Glutamatergic neuron (in vitro differentiated cells): ENCODE measurements around the gene PARN. TPM values are rescaled to one million over a fixed set of nuclear protein-coding genes. Genes with fewer than 3 reads are reported as not detected.

Experiments
- DNase-seq: peaks from one replicate; pipeline ENCODE4 v3.0.0; 2022
- H3K27ac Mint-ChIP-seq: one replicate; pipeline ENCODE4 v1.8.0; 2020; ENCODE audit warnings: mild to moderate bottlenecking, mixed read lengths, inconsistent platforms; ENCODE audit not compliant: unreplicated experiment
- H3K27me3 Mint-ChIP-seq: one replicate; pipeline ENCODE4 v1.8.0; 2020; ENCODE audit warnings: mild to moderate bottlenecking, moderate library complexity, mixed read lengths, inconsistent platforms; ENCODE audit not compliant: unreplicated experiment
- H3K36me3 Mint-ChIP-seq: one replicate; pipeline ENCODE4 v1.8.0; 2020; ENCODE audit warnings: mild to moderate bottlenecking, mixed read lengths, inconsistent platforms; ENCODE audit not compliant: unreplicated experiment
- H3K4me1 Mint-ChIP-seq: one replicate; pipeline ENCODE4 v1.8.0; 2020; ENCODE audit warnings: mild to moderate bottlenecking, low read depth, mixed read lengths, inconsistent platforms; ENCODE audit not compliant: unreplicated experiment
- H3K4me3 Mint-ChIP-seq: one replicate; pipeline ENCODE4 v1.8.0; 2020; ENCODE audit warnings: mild to moderate bottlenecking, mixed read lengths, inconsistent platforms; ENCODE audit not compliant: unreplicated experiment
- H3K9me3 Mint-ChIP-seq: one replicate; pipeline ENCODE4 v1.8.0; 2020; ENCODE audit warnings: mild to moderate bottlenecking, moderate library complexity, mixed read lengths, inconsistent platforms; ENCODE audit not compliant: unreplicated experiment
- total RNA-seq: library from RNA; stranded (reverse); fragmentation: NEBNext Ultra II Directional; extraction: Animal tissue kit (Norgen Biotek cat#: 25700); gene quantifications from one replicate; pipeline ENCODE4 v1.2.1, GENCODE V29; 2021; ENCODE audit not compliant: unreplicated experiment
- TF ChIP-seq, protein P1 (sequence below): fragments of 200-600 bp; sonication (generic); IDR thresholded peaks from one replicate; pipeline ENCODE4 v1.5.0; 2021; ENCODE audit not compliant: partially characterized antibody, unreplicated experiment

Gene PARN
- total RNA-seq, 1 donor from 2014 or later = 26.2 TPM

DNA sequence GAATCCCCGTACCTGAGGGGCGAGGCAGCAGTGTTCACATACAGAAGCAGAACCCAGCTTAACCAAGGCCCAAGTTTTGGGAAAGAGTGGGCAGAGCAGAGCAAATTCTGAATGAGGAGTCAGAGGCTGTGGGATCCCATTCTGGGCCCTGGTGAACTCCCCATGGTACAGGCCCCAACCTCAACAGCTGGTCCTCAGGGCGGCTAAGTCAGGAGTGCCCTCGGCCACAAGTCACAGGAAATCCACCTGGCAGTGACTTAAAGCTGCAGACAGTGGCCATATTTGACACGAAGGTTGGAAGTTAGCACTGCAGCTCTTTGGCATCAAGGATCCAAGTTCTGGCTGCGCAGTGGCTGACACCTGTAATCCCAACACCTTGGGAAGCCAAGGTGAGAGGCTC lies 237.1 kb downstream of the PARN start:
- H3K27me3 Mint-ChIP-seq = no peaks in the 10 kb centered on the region
- no peaks in the 10 kb centered on the region for H3K36me3 Mint-ChIP-seq
- H3K27ac Mint-ChIP-seq = no peak overlapping the region
- H3K9me3 Mint-ChIP-seq = no peaks in the 10 kb centered on the region
- DNase-seq = no peak
- TF ChIP-seq, protein P1, sequence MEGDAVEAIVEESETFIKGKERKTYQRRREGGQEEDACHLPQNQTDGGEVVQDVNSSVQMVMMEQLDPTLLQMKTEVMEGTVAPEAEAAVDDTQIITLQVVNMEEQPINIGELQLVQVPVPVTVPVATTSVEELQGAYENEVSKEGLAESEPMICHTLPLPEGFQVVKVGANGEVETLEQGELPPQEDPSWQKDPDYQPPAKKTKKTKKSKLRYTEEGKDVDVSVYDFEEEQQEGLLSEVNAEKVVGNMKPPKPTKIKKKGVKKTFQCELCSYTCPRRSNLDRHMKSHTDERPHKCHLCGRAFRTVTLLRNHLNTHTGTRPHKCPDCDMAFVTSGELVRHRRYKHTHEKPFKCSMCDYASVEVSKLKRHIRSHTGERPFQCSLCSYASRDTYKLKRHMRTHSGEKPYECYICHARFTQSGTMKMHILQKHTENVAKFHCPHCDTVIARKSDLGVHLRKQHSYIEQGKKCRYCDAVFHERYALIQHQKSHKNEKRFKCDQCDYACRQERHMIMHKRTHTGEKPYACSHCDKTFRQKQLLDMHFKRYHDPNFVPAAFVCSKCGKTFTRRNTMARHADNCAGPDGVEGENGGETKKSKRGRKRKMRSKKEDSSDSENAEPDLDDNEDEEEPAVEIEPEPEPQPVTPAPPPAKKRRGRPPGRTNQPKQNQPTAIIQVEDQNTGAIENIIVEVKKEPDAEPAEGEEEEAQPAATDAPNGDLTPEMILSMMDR = no peak
- H3K4me1 Mint-ChIP-seq = no peaks in the 10 kb centered on the region
- H3K4me3 Mint-ChIP-seq = no peak overlapping the region

DNA sequence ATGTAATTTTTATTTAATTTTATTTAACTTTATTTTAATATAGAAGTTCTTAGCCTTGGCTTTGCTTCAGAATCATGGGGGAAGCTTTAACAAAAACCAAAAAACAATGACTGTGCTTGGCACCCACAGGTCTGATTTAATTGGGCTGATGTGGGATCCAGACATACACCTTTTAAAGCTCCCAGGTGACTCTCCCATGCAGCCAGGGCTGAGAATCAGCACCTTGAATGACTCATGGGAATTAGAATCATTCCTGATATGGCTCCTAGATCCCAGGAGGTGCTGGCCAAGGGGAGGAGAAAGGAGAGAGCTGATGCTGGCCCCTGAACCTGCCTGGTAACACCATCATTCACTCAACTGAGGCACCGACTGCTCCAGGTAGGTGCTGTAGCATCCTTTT lies 240.7 kb downstream of the PARN start:
- no peaks in the 10 kb centered on the region for H3K4me1 Mint-ChIP-seq
- H3K36me3 Mint-ChIP-seq = no peaks in the 10 kb centered on the region
- H3K27me3 Mint-ChIP-seq = no peaks in the 10 kb centered on the region
- no peak for DNase-seq
- TF ChIP-seq, protein P1 = no peak
- H3K4me3 Mint-ChIP-seq = no peak overlapping the region
- H3K9me3 Mint-ChIP-seq = peaks cover 1% of the 10 kb centered on the region
- H3K27ac Mint-ChIP-seq = no peak overlapping the region

GRCh38 chr16:14388243-14388642 lies 241.8 kb downstream of the PARN start:
- H3K9me3 Mint-ChIP-seq = peaks cover 1% of the 10 kb centered on the region
- H3K4me1 Mint-ChIP-seq = no peaks in the 10 kb centered on the region
- H3K36me3 Mint-ChIP-seq = no peaks in the 10 kb centered on the region
- H3K4me3 Mint-ChIP-seq = no peak overlapping the region
- no peak overlapping the region for H3K27ac Mint-ChIP-seq
- no peaks in the 10 kb centered on the region for H3K27me3 Mint-ChIP-seq
- no peak for DNase-seq
- TF ChIP-seq, protein P1 = no peak

- Mint-ChIP-seq H3K4me1 (no peaks in the 10 kb centered on the region), H3K4me3 (no peak overlapping the region), H3K27ac (no peak overlapping the region), H3K27me3 (no peaks in the 10 kb centered on the region), H3K9me3 (peaks cover 1% of the 10 kb centered on the region), H3K36me3 (no peaks in the 10 kb centered on the region)
- no peak for DNase-seq
- TF ChIP-seq, protein P1 = no peak
Observed at GRCh38 chr16:14386115-14386514, 243.9 kb downstream of the PARN start.

Other genes with a start within 250 kb of the PARN start
- 70.7 TPM for gene BFAR, start 2.7 kb upstream of the PARN start, total RNA-seq
- gene PLA2G10, start 64.0 kb upstream of the PARN start, total RNA-seq = not detected
- gene NPIPA3, start 73.2 kb upstream of the PARN start, total RNA-seq = 3.3 TPM
- 21.2 TPM for gene NPIPA2, start 112.3 kb upstream of the PARN start, total RNA-seq
- 74.8 TPM for gene NOMO1, start 203.5 kb upstream of the PARN start, total RNA-seq